Peyer's patch (tissue), 4 donors: Measurements from ENCODE around the gene CDK17. TPM values are rescaled to one million over a fixed set of nuclear protein-coding genes. Genes with fewer than 3 reads are reported as not detected.

Source experiments
- DNase-seq, 3 donors: peaks; one replicate each; pipeline ENCODE4 v3.0.0-alpha.2; 2017 to 2019
- H3K27ac ChIP-seq, 4 donors: fragments of 200-600 bp; sonication (generic); one replicate each; pipeline ENCODE4 v1.5.1; 2016 to 2019
- H3K27me3 ChIP-seq, 2 donors: fragments of 200-600 bp; sonication (generic); one replicate each; pipeline ENCODE4 v1.5.1; 2019
- H3K36me3 ChIP-seq, 3 donors: fragments of 200-600 bp; sonication (generic); one replicate each; pipeline ENCODE4 v1.5.1; 2016 to 2019
- H3K4me1 ChIP-seq, 4 donors: fragments of 200-600 bp; sonication (generic); one replicate each; pipeline ENCODE4 v1.5.1; 2016 to 2019
- H3K4me3 ChIP-seq, 4 donors: fragments of 200-600 bp; sonication (generic); 1 replicate in 3 of 4; 2 replicates in 1 of 4; pipeline ENCODE4 v1.5.1; 2016 to 2019; ENCODE audit warnings: mild to moderate bottlenecking in 1 of 4
- H3K9me3 ChIP-seq, 4 donors: fragments of 200-600 bp; sonication (generic); one replicate each; pipeline ENCODE4 v1.5.1; 2016 to 2019; ENCODE audit warnings: mild to moderate bottlenecking in 1 of 4
- POLR2A ChIP-seq, 2 donors: fragments of 450-650 bp; IDR thresholded peaks; one replicate each; pipeline ENCODE4 v1.5.1; 2017; ENCODE audit warnings: antibody characterized with exemption in 2 of 2, mild to moderate bottlenecking in 2 of 2, moderate library complexity in 2 of 2
- total RNA-seq, 4 donors: library from RNA; depleted of rRNA; stranded (reverse); fragments of >200 nt; gene quantifications; one replicate each; pipeline ENCODE4 v1.1.0, GENCODE V29; 2016
- TF ChIP-seq, protein P1 (sequence below), 6 experiments: fragments of 450-650 bp in 4 of 6; fragments of 200-600 bp in 2 of 6; sonication (generic) in 1 of 6; IDR thresholded peaks; one replicate each; pipeline ENCODE4 v1.5.1; 2017 to 2019; ENCODE audit warnings: antibody characterized with exemption in 6 of 6, mild to moderate bottlenecking in 3 of 6, moderate library complexity in 1 of 6

Gene CDK17
- total RNA-seq, 4 donors from 2014 or later, result 41.2 to 126 (median 45.7) TPM

DNA sequence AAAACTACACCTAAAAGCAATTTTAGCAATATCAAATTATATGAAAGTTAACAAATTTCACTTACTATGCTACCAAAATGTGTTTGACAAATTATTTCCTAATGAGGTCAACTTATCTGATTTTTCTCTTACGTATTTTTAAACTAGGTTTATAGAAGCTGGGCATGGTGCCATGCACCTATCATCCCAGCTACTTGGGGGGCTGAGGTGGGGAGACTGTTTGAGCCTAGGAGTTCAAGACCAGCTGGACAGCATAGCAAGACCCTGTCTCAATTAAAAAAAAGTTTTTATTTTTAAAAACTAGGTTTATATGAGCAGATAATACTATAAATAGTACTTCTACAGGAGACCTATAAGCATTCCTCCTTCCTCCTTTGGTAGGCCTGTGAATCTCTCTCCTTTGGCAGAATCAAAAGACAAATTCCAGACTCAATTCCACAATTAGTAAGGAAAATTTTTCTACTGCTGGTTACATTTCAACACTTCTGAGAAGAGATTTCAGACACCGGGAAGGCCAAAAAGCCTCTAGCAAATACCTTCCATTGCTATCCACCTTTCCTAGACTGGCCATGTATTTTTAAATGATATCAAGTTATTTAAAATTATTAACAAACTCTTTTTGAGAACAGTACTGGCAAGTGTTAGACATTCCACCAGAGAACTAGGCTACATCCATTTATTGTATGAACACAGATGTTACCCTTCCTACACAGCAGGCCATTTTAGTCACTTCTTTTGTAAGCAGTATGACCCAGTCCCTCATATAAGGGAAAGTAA lies 34.4 kb downstream of the CDK17 start:
- no peaks in the 10 kb centered on the region for H3K9me3 ChIP-seq
- peak overlapping the region in 1 of 4 donors; percentile 6 for H3K27ac ChIP-seq
- H3K4me3 ChIP-seq, result no peak overlapping the region
- peaks cover 0 to 27% (median 0%) of the 10 kb centered on the region in 4 donors for H3K4me1 ChIP-seq
- H3K27me3 ChIP-seq, result no peaks in the 10 kb centered on the region
- H3K36me3 ChIP-seq, result no peaks in the 10 kb centered on the region
- no peak for DNase-seq
- no peak for TF ChIP-seq POLR2A (IDR thresholded peaks at IDR 0.05)
- TF ChIP-seq, protein P1, sequence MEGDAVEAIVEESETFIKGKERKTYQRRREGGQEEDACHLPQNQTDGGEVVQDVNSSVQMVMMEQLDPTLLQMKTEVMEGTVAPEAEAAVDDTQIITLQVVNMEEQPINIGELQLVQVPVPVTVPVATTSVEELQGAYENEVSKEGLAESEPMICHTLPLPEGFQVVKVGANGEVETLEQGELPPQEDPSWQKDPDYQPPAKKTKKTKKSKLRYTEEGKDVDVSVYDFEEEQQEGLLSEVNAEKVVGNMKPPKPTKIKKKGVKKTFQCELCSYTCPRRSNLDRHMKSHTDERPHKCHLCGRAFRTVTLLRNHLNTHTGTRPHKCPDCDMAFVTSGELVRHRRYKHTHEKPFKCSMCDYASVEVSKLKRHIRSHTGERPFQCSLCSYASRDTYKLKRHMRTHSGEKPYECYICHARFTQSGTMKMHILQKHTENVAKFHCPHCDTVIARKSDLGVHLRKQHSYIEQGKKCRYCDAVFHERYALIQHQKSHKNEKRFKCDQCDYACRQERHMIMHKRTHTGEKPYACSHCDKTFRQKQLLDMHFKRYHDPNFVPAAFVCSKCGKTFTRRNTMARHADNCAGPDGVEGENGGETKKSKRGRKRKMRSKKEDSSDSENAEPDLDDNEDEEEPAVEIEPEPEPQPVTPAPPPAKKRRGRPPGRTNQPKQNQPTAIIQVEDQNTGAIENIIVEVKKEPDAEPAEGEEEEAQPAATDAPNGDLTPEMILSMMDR (IDR thresholded peaks at IDR 0.05), result no peak

DNA sequence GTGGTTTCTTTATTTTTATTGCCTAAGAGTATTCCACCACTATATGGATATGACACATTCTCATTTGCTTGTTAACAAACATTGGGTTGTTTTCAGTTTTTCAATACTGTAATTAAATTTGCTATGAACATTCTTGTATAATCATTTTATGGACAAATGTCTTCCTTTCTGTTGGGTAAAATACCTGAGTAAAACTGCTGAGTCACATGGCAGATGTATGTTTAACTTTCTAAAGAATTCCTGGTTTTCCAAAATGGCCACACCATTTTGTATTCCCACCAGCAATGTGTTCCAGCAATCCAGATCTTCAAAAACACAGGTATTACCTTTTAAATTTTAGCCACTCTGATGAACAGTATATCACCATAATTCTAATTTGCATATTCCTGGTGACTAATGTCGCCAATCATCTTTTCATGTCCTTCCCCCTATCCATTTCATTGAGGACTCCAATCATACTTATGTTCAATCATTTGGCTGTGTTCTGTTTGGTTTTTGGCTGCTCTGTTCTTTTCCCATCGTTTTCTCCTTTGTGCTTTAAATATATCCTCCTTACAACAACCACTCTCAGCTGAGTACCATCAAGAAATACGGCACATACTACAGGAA lies 36.0 kb downstream of the CDK17 start:
- Histone ChIP-seq H3K27me3 (no peaks in the 10 kb centered on the region), H3K4me3 (no peak overlapping the region), H3K4me1 (peaks cover 0 to 29% (median 0%) of the 10 kb centered on the region in 4 donors), H3K27ac (no peak overlapping the region), H3K9me3 (no peaks in the 10 kb centered on the region), H3K36me3 (no peaks in the 10 kb centered on the region)
- TF ChIP-seq, protein P1 (IDR thresholded peaks at IDR 0.05), result no peak
- TF ChIP-seq POLR2A (IDR thresholded peaks at IDR 0.05), result no peak
- no peak for DNase-seq

DNA sequence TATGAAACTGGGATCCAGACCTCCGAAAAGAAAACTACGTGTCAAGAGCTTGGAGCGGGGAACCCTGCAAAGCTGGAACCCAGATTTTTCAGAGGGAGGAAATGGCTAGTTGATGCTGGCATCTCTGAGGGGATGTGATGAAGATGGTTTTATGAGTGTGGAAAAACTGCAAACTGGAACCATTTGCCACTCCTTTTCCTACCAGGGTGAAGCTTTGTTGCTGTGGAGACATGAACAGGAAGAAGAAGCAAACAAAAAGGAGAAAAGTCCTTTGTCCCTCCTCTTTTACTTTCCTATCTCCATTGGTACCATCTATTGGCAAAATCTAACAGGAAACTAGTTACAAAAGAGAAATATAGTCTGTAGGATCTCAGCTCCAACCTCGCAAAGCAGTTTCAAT lies 39.2 kb downstream of the CDK17 start:
- TF ChIP-seq, protein P1 (IDR thresholded peaks at IDR 0.05), result no peak
- TF ChIP-seq POLR2A (IDR thresholded peaks at IDR 0.05), result no peak
- no peak overlapping the region for H3K4me3 ChIP-seq
- H3K36me3 ChIP-seq, result no peaks in the 10 kb centered on the region
- no peaks in the 10 kb centered on the region for H3K9me3 ChIP-seq
- H3K4me1 ChIP-seq, result peaks cover 0 to 17% (median 0%) of the 10 kb centered on the region in 4 donors
- H3K27ac ChIP-seq, result no peak overlapping the region
- no peak for DNase-seq
- H3K27me3 ChIP-seq, result no peaks in the 10 kb centered on the region

DNA sequence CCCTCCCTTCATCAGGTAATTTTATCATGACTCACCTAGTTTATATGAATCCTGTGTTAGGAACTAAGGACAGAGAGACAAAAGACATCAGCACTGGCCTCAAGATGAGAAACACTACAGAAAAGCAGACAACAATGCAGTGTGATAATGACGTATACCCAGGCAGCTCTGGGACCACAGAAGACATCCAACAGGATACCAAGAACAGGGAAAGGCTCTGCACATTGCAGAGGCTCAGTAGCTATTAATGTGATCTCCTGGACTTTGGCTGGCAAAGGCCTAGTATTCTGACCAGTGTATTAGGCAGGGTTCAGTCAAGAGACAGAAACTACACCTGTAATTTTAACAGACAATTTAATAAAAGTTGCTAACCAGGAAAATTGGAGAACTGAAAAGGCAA lies 39.7 kb downstream of the CDK17 start:
- no peak for TF ChIP-seq POLR2A (IDR thresholded peaks at IDR 0.05)
- TF ChIP-seq, protein P1 (IDR thresholded peaks at IDR 0.05), result no peak
- no peak for DNase-seq
- Histone ChIP-seq H3K27ac (no peak overlapping the region), H3K4me1 (peaks cover 0 to 17% (median 0%) of the 10 kb centered on the region in 4 donors), H3K27me3 (no peaks in the 10 kb centered on the region), H3K36me3 (no peaks in the 10 kb centered on the region), H3K4me3 (no peak overlapping the region), H3K9me3 (no peaks in the 10 kb centered on the region)

DNA sequence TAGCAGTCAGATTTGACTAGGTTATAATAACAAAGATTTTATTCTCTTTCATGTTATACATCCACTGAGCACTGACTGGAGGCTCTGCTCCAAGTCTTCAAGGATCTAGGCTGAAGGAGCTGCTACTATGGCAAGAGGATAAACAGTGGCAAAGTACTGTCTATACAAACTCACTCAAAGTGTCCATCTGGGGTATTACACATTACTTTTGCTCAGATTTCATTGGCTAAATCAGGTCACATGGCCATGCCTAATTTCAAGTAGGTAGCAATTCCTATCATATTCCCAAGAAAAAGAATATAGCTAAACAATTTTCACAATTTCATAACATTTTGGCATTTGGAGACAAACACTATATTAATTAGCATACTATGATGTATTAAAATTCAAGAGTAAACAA lies 40.9 kb downstream of the CDK17 start:
- H3K27me3 ChIP-seq, result no peaks in the 10 kb centered on the region
- TF ChIP-seq, protein P1 (IDR thresholded peaks at IDR 0.05), result no peak
- H3K4me1 ChIP-seq, result peaks cover 0 to 28% (median 0%) of the 10 kb centered on the region in 4 donors
- no peaks in the 10 kb centered on the region for H3K9me3 ChIP-seq
- DNase-seq, result no peak
- no peak overlapping the region for H3K27ac ChIP-seq
- no peaks in the 10 kb centered on the region for H3K36me3 ChIP-seq
- H3K4me3 ChIP-seq, result no peak overlapping the region
